Activated T-cell treated with anti-CD3 and anti-CD28 coated beads, Interleukin-2, amount 50 U/mL, for 4 hours (primary cell): Measurements from ENCODE around the gene VPS4A. TPM values are rescaled to one million over a fixed set of nuclear protein-coding genes. Genes with fewer than 3 reads are reported as not detected.

ENCODE experiments used
- total RNA-seq, 3 donors: library from RNA; stranded (reverse); gene quantifications; one replicate each; pipeline ENCODE4 v1.2.1, GENCODE V29; 2021

VPS4A gene
- total RNA-seq, 3 donors from 2014 or later = 41.5 to 45.8 (median 44.1) TPM

Other genes with a start within 250 kb of the VPS4A start
- 1 to 10 TPM in 2 of 3 donors, under 1 TPM in 1; 0.58 to 1.7 (median 1.3) TPM for gene HAS3, start 205.7 kb upstream of the VPS4A start, total RNA-seq
- 100 to 1,000 TPM; 102 to 126 (median 106) TPM for gene CHTF8, start 178.8 kb upstream of the VPS4A start, total RNA-seq
- gene UTP4, start 178.7 kb upstream of the VPS4A start, total RNA-seq = 100 to 1,000 TPM; 186 to 204 (median 197) TPM
- gene SNTB2, start 124.2 kb upstream of the VPS4A start, total RNA-seq = 10 to 100 TPM; 11.7 to 15.5 (median 13.1) TPM
- 10 to 100 TPM; 38.2 to 46.7 (median 43.4) TPM for gene PDF, start 19.2 kb downstream of the VPS4A start, total RNA-seq
- gene COG8, start 28.2 kb downstream of the VPS4A start, total RNA-seq = 10 to 100 TPM; 34.6 to 47.0 (median 43.1) TPM
- gene NIP7, start 28.4 kb downstream of the VPS4A start, total RNA-seq = 100 to 1,000 TPM; 129 to 136 (median 132) TPM
- gene TMED6, start 40.4 kb downstream of the VPS4A start, total RNA-seq = 1 to 10 TPM in 2 of 3 donors, under 1 TPM in 1; 0.90 to 1.5 (median 1.1) TPM
- 10 to 100 TPM; 46.5 to 53.4 (median 49.0) TPM for gene TERF2, start 74.7 kb downstream of the VPS4A start, total RNA-seq
- 100 to 1,000 TPM; 112 to 124 (median 114) TPM for gene CYB5B, start 113.3 kb downstream of the VPS4A start, total RNA-seq